A549 treated with GW870086 at 1 μM for 4 hours (cell line): Measurements from ENCODE around the gene E2F4. TPM values are rescaled to one million over a fixed set of nuclear protein-coding genes. Genes with fewer than 3 reads are reported as not detected.

Source experiments
- total RNA-seq: library from RNA; stranded (reverse); fragments of 200-300 nt; extraction: Qiagen RNA extraction; gene quantifications from 5 replicates; pipeline ENCODE4 v1.2.3, GENCODE V29; 2022; ENCODE audit warnings: low read depth

Gene E2F4, protein sequence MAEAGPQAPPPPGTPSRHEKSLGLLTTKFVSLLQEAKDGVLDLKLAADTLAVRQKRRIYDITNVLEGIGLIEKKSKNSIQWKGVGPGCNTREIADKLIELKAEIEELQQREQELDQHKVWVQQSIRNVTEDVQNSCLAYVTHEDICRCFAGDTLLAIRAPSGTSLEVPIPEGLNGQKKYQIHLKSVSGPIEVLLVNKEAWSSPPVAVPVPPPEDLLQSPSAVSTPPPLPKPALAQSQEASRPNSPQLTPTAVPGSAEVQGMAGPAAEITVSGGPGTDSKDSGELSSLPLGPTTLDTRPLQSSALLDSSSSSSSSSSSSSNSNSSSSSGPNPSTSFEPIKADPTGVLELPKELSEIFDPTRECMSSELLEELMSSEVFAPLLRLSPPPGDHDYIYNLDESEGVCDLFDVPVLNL
- 82.2 to 98.8 TPM (median 95.1 TPM) in 5 replicates for total RNA-seq

DNA sequence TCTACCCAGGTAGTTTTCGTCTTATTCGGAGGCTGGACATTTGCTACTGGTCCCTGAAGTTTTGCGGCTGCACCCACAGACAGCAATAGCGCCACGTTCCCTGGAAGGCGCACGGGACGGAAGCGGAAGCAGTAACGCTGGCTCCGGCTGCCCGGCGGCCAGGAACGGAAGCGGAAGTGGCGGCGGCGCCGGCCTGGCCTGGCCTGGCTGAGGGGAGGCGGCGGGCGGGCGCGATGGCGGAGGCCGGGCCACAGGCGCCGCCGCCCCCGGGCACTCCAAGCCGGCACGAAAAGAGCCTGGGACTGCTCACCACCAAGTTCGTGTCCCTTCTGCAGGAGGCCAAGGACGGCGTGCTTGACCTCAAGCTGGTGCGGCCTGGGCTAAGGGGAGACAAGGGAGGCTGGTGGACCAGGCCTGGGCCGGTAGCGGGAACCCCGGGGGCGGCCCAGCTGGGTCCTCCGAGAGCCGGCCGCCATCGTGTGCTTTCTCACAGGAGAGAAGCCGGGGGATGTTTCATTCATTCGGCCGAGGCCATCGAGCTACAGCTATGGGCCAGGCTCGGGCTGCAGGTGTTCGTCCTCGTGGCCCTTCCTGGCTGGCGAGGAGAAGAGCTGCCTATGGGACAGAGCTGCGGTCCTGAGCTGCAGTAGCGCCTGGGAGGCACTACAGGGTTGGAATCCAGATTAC lies at the start of gene E2F4:
TSS of gene E2F4 (plus strand) at position 161 of the 687 bp plus-strand sequence. CDS start at position 234, 73 bp downstream.

DNA sequence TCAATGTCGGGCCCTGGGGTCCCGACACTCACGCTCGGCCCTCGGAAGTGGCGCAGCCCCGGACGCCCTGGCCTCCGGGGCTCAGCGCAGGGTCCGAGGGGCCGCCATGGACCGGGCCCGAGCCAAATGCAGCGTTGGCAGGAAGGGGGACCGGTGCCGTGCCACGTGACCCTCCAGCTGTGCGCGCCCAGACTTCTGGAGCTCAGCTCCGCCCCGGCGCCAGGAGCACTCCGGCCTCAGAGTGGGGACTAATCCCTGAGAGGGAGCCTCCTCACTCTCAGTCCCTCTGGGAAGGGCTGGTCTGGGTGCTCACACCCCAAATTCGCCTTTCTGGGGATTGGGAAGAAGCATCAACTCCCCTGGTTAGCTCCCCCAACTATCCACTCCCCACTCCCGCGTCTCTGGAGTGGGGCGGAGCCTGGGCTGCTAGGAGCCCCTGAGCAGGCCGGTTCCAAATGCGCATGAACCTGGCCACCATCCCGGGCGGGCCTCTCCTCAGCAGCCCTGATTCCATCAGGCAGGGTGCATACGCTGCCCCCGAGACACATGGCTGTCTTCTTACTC lies 41.0 kb upstream of the E2F4 start, which contains the start of gene B3GNT9:
TSS of gene B3GNT9 (minus strand) at position 166 of the 564 bp plus-strand sequence. CDS start 513 bp downstream, outside the sequence.

DNA sequence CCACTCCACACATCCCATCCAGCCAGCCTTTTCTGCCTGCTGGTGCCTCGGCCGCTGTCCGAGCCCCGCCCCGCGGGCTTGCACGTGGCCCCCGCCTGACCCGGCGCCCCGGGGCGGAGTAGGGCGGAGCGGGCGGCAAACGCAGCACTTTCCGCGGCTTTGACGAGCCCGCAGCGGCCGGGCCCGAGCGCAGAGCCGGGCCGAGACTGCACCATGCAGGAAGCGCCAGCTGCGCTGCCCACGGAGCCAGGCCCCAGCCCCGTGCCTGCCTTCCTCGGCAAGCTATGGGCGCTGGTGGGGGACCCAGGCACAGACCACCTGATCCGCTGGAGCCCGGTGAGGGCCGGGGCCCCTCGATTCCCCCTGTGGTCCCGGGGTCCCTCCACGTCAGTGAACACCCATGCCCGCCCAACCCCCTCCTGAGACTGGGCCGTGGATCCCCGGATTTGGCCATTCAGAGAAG lies 27.3 kb upstream of the E2F4 start, which contains the start of gene HSF4:
TSS of gene HSF4 (plus strand) at position 147 of the 463 bp plus-strand sequence. CDS start at position 214, 67 bp downstream.

GRCh38 chr16:67170168-67170948 lies 21.6 kb upstream of the E2F4 start, which contains the start of gene NOL3:
Gene NOL3 (plus strand): TSS chr16:67170538.

GRCh38 chr16:67183627-67184452 lies 8.1 kb upstream of the E2F4 start, which contains the start of gene MATCAP1:
Gene MATCAP1 (minus strand): TSS chr16:67183963. CDS start chr16:67180610, 3,353 bp downstream.

DNA sequence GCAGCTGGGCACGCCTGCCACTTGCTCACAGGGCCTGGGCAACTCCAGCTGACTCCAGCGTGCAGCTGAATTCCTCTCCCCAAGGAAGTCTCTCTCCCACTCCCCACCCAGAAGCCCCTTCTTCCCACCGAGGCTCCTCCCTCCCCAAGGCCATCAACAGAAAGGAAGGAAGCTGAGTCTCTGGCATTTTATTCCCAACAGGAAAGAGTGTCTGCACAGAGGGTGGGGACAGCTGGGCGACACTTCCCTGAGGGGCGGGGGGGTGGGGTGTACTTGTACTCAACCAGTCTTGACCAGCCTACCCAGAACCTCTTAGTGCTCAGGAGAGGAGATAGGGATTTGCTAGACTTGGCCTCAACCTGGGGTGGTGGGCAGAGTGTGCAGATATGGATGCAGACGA lies 1.9 kb upstream of the E2F4 start, which contains the start of gene EXOC3L1:
TSS of gene EXOC3L1 (minus strand) at position 96 of the 400 bp plus-strand sequence. CDS start 460 bp downstream, outside the sequence.

DNA sequence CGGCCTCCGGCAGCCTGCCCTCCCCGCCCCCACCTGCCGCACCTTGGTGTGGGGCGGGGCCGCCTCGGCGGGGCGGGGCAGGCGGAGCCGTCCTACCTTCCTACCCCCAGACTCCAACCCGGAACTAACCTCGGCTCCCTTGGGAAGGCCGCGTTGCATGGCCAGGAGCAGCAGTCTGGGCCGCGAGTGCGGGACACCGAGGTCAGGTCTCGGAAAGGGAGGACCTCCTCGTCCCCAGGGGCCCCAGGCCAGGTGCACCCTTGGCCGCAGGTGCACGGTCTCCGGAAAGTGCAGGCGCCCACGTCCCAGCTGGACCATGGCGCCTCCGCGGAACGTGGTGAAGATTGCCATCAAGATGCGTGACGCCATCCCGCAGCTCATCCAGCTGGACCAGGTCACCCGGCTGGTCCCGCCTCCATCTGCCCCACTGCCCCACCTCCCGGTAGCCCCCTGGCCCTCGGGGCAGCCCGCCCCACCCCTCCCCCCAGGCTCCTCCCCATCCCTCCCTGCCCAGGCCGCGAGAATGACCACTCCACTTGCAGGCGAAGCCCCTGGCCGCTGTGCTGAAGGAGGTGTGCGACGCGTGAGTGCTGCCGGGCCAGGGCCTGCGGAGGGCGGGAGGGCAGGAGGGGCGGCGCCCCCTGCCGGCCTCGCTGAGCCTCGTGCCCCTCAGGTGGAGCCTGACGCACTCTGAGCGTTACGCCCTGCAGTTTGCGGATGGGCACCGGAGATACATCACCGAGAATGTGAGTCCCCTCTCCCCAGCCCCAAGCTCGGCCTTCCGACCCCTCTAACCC lies 7.3 kb downstream of the E2F4 start, which contains the start of gene ELMO3:
TSS of gene ELMO3 (plus strand) at position 121 of the 797 bp plus-strand sequence. CDS start at position 317, 196 bp downstream.

GRCh38 chr16:67226804-67227566 lies 35.0 kb downstream of the E2F4 start, which contains the start of gene TMEM208:
Gene TMEM208 (plus strand): TSS chr16:67227130. CDS start chr16:67227219, 89 bp downstream.

GRCh38 chr16:67247192-67248072 lies 55.5 kb downstream of the E2F4 start, which contains the start of gene FHOD1:
Gene FHOD1 (minus strand): TSS chr16:67247481. CDS start chr16:67247410, 71 bp downstream.

Other genes with a start within 250 kb of the E2F4 start
- 1.8 to 2.5 TPM (median 2.3 TPM) in 5 replicates for gene CES3, start 230.9 kb upstream of the E2F4 start, total RNA-seq
- 1.8 to 2.7 TPM (median 2.0 TPM) in 5 replicates for gene CES4A, start 203.6 kb upstream of the E2F4 start, total RNA-seq
- gene CBFB, start 163.0 kb upstream of the E2F4 start, total RNA-seq: 46.6 to 53.6 TPM (median 51.6 TPM) in 5 replicates
- gene PHAF1, start 82.2 kb upstream of the E2F4 start, total RNA-seq: 24.3 to 26.8 TPM (median 25.6 TPM) in 5 replicates
- gene B3GNT9, start 41.2 kb upstream of the E2F4 start, total RNA-seq: 7.7 to 9.5 TPM (median 9.0 TPM) in 5 replicates
- 16.1 to 19.2 TPM (median 18.6 TPM) in 5 replicates for gene TRADD, start 32.2 kb upstream of the E2F4 start, total RNA-seq
- 3.4 to 9.0 TPM (median 8.0 TPM) in 5 replicates for gene FBXL8, start 32.2 kb upstream of the E2F4 start, total RNA-seq
- 11.9 to 16.5 TPM (median 13.2 TPM) in 5 replicates for gene HSF4, start 27.4 kb upstream of the E2F4 start, total RNA-seq
- 76.4 to 107 TPM (median 89.9 TPM) in 5 replicates for gene NOL3, start 21.6 kb upstream of the E2F4 start, total RNA-seq
- 5.4 to 8.4 TPM (median 6.3 TPM) in 5 replicates for gene MATCAP1, start 8.2 kb upstream of the E2F4 start, total RNA-seq
- 0.09 to 0.30 TPM (median 0.23 TPM) in 3 of 5 replicates, not detected in the others for gene EXOC3L1, start 2.0 kb upstream of the E2F4 start, total RNA-seq
- gene ELMO3, start 7.0 kb downstream of the E2F4 start, total RNA-seq: 0.99 to 1.5 TPM (median 1.4 TPM) in 5 replicates
- 87.8 to 98.8 TPM (median 94.3 TPM) in 5 replicates for gene TMEM208, start 35.0 kb downstream of the E2F4 start, total RNA-seq
- gene FHOD1, start 55.3 kb downstream of the E2F4 start, total RNA-seq: 47.9 to 66.5 TPM (median 61.3 TPM) in 5 replicates
- gene SLC9A5, start 56.8 kb downstream of the E2F4 start, total RNA-seq: 1.4 to 1.7 TPM (median 1.6 TPM) in 5 replicates
- 11.0 to 14.2 TPM (median 12.3 TPM) in 5 replicates for gene PLEKHG4, start 87.4 kb downstream of the E2F4 start, total RNA-seq
- 0.14 to 0.79 TPM (median 0.43 TPM) in 5 replicates for gene KCTD19, start 134.6 kb downstream of the E2F4 start, total RNA-seq
- 0.21 to 0.35 TPM (median 0.21 TPM) in 3 of 5 replicates, not detected in the others for gene LRRC36, start 134.7 kb downstream of the E2F4 start, total RNA-seq
- 8.6 to 14.2 TPM (median 12.1 TPM) in 5 replicates for gene TPPP3, start 201.3 kb downstream of the E2F4 start, total RNA-seq
- gene ZDHHC1, start 224.3 kb downstream of the E2F4 start, total RNA-seq: 4.6 to 7.2 TPM (median 6.5 TPM) in 5 replicates
- gene HSD11B2, start 239.0 kb downstream of the E2F4 start, total RNA-seq: 1.3 to 2.1 TPM (median 1.5 TPM) in 5 replicates